HepG2 (cell line): ENCODE results near the gene RFXANK. TPM values are rescaled to one million over a fixed set of nuclear protein-coding genes. Genes with fewer than 3 reads are reported as not detected.

Source experiments
- AHDC1 ChIP-seq: sonication (generic); formaldehyde crosslinking; IDR thresholded peaks from 2 replicates; pipeline ENCODE4 v1.5.1; 2020; ENCODE audit warnings: mild to moderate bottlenecking, missing genetic modification reagents, borderline replicate concordance
- FLYWCH1 ChIP-seq: sonication (generic); formaldehyde crosslinking; IDR thresholded peaks from 2 replicates; pipeline ENCODE4 v1.8.1; 2023; ENCODE audit warnings: mild to moderate bottlenecking, missing genetic modification reagents
- RAD51 ChIP-seq: fragments of 450-650 bp; IDR thresholded peaks from 2 replicates; pipeline ENCODE4 v1.6.1; 2016; ENCODE audit warnings: borderline replicate concordance
- TBL1XR1 ChIP-seq: fragments of 150-350 bp; IDR thresholded peaks from 2 replicates; pipeline ENCODE4 v1.6.1; 2014; ENCODE audit warnings: borderline replicate concordance, low read length; ENCODE audit not compliant: partially characterized antibody
- ZC3H13 ChIP-seq: sonication (generic); formaldehyde crosslinking; IDR thresholded peaks from 2 replicates; pipeline ENCODE4 v1.8.1; 2023; ENCODE audit warnings: mild to moderate bottlenecking, missing genetic modification reagents, moderate library complexity
- ZNF564 ChIP-seq: sonication (generic); formaldehyde crosslinking; IDR thresholded peaks from 2 replicates; pipeline ENCODE4 v1.8.1; 2023; ENCODE audit warnings: mild to moderate bottlenecking, missing genetic modification reagents
- polyA plus RNA-seq, 8 experiments: library from polyadenylated mRNA; depleted of rRNA in 3 of 8; stranded (reverse) in 7 of 8; unstranded in 1 of 8; fragments of >200 nt; fragmentation: Illumina TruSeq in 4 of 8; extraction: Trizol in 4 of 8; gene quantifications; 2 replicates each; pipeline versions ENCODE4 v1.2.1 to v1.2.3, GENCODE V29; 2011 to 2016; ENCODE audit warnings: low read depth in 4 of 8, missing spikeins in 1 of 8, mixed read lengths in 1 of 8; ENCODE audit not compliant: insufficient read depth in 1 of 8
- total RNA-seq, 5 experiments: library from RNA; depleted of rRNA; stranded (reverse); fragments of >200 nt; fragmentation: Illumina TruSeq; extraction: Trizol; gene quantifications; 2 replicates each; pipeline ENCODE4 v1.2.3, GENCODE V29; 2016; ENCODE audit warnings: low read depth in 1 of 5
- TF ChIP-seq, protein P1 (sequence below): sonication (generic); formaldehyde crosslinking; IDR thresholded peaks from 2 replicates; pipeline ENCODE4 v1.5.0; 2020; ENCODE audit warnings: mild to moderate bottlenecking, missing genetic modification reagents, borderline replicate concordance
- TF ChIP-seq, protein P2 (sequence below): sonication (generic); formaldehyde crosslinking; IDR thresholded peaks from 2 replicates; pipeline ENCODE4 v1.4.0; 2020; ENCODE audit warnings: mild to moderate bottlenecking, missing genetic modification reagents, borderline replicate concordance

The RFXANK gene
- total and polyA plus RNA-seq, 2 of the 13 experiments (the other 11 are each of a cell fraction or from before 2014, with no cell fraction given), result 49.9 to 80.7 TPM

- TF ChIP-seq, protein P1, sequence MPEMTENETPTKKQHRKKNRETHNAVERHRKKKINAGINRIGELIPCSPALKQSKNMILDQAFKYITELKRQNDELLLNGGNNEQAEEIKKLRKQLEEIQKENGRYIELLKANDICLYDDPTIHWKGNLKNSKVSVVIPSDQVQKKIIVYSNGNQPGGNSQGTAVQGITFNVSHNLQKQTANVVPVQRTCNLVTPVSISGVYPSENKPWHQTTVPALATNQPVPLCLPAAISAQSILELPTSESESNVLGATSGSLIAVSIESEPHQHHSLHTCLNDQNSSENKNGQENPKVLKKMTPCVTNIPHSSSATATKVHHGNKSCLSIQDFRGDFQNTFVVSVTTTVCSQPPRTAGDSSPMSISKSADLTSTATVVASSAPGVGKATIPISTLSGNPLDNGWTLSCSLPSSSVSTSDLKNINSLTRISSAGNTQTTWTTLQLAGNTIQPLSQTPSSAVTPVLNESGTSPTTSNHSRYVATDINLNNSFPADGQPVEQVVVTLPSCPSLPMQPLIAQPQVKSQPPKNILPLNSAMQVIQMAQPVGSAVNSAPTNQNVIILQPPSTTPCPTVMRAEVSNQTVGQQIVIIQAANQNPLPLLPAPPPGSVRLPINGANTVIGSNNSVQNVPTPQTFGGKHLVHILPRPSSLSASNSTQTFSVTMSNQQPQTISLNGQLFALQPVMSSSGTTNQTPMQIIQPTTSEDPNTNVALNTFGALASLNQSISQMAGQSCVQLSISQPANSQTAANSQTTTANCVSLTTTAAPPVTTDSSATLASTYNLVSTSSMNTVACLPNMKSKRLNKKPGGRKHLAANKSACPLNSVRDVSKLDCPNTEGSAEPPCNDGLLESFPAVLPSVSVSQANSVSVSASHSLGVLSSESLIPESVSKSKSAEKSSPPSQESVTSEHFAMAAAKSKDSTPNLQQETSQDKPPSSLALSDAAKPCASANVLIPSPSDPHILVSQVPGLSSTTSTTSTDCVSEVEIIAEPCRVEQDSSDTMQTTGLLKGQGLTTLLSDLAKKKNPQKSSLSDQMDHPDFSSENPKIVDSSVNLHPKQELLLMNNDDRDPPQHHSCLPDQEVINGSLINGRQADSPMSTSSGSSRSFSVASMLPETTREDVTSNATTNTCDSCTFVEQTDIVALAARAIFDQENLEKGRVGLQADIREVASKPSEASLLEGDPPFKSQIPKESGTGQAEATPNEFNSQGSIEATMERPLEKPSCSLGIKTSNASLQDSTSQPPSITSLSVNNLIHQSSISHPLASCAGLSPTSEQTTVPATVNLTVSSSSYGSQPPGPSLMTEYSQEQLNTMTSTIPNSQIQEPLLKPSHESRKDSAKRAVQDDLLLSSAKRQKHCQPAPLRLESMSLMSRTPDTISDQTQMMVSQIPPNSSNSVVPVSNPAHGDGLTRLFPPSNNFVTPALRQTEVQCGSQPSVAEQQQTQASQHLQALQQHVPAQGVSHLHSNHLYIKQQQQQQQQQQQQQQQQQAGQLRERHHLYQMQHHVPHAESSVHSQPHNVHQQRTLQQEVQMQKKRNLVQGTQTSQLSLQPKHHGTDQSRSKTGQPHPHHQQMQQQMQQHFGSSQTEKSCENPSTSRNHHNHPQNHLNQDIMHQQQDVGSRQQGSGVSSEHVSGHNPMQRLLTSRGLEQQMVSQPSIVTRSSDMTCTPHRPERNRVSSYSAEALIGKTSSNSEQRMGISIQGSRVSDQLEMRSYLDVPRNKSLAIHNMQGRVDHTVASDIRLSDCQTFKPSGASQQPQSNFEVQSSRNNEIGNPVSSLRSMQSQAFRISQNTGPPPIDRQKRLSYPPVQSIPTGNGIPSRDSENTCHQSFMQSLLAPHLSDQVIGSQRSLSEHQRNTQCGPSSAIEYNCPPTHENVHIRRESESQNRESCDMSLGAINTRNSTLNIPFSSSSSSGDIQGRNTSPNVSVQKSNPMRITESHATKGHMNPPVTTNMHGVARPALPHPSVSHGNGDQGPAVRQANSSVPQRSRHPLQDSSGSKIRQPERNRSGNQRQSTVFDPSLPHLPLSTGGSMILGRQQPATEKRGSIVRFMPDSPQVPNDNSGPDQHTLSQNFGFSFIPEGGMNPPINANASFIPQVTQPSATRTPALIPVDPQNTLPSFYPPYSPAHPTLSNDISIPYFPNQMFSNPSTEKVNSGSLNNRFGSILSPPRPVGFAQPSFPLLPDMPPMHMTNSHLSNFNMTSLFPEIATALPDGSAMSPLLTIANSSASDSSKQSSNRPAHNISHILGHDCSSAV, result no peak
- TF ChIP-seq ZC3H13 (CRISPR knock-in tag) (no peak), TBL1XR1 (no peak), RAD51 (no peak), ZNF564 (no peak), AHDC1 (CRISPR knock-in tag) (no peak), FLYWCH1 (CRISPR knock-in tag) (no peak)
- TF ChIP-seq, protein P2, sequence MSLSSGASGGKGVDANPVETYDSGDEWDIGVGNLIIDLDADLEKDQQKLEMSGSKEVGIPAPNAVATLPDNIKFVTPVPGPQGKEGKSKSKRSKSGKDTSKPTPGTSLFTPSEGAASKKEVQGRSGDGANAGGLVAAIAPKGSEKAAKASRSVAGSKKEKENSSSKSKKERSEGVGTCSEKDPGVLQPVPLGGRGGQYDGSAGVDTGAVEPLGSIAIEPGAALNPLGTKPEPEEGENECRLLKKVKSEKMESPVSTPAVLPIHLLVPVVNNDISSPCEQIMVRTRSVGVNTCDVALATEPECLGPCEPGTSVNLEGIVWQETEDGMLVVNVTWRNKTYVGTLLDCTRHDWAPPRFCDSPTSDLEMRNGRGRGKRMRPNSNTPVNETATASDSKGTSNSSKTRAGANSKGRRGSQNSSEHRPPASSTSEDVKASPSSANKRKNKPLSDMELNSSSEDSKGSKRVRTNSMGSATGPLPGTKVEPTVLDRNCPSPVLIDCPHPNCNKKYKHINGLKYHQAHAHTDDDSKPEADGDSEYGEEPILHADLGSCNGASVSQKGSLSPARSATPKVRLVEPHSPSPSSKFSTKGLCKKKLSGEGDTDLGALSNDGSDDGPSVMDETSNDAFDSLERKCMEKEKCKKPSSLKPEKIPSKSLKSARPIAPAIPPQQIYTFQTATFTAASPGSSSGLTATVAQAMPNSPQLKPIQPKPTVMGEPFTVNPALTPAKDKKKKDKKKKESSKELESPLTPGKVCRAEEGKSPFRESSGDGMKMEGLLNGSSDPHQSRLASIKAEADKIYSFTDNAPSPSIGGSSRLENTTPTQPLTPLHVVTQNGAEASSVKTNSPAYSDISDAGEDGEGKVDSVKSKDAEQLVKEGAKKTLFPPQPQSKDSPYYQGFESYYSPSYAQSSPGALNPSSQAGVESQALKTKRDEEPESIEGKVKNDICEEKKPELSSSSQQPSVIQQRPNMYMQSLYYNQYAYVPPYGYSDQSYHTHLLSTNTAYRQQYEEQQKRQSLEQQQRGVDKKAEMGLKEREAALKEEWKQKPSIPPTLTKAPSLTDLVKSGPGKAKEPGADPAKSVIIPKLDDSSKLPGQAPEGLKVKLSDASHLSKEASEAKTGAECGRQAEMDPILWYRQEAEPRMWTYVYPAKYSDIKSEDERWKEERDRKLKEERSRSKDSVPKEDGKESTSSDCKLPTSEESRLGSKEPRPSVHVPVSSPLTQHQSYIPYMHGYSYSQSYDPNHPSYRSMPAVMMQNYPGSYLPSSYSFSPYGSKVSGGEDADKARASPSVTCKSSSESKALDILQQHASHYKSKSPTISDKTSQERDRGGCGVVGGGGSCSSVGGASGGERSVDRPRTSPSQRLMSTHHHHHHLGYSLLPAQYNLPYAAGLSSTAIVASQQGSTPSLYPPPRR (CRISPR knock-in tag), result no peak
These were observed 21.8 kb upstream of the RFXANK start, which contains the start of gene MEF2B (continued) for GRCh38 chr19:19170053-19170872.
